Measurements from ENCODE around the gene MAP3K20. TPM values are rescaled to one million over a fixed set of nuclear protein-coding genes. Genes with fewer than 3 reads are reported as not detected.

Gene MAP3K20
- total and polyA plus RNA-seq, 2 donors (not counting 1 experiment from before 2014, with no cell fraction given), result 105 to 138 TPM

- H3K27ac ChIP-seq (ENCODE audit: insufficient read depth, low read length), result no peak overlapping the region
- no peaks in the 10 kb centered on the region for H3K27me3 ChIP-seq (ENCODE audit: control insufficient read depth, insufficient read depth, low read length)
- no peak overlapping the region for H3K9ac ChIP-seq (ENCODE audit: insufficient read depth, low read length)
- no peaks in the 10 kb centered on the region for H3K79me2 ChIP-seq (ENCODE audit: control insufficient read depth, insufficient read depth, low read length)
- H2AFZ ChIP-seq (ENCODE audit: low read length), result no peak overlapping the region
- H3K9me3 ChIP-seq (ENCODE audit: control insufficient read depth, insufficient read depth, low read depth, low read length), result no peaks in the 10 kb centered on the region
- H3K4me1 ChIP-seq (ENCODE audit: control insufficient read depth, extremely low read depth, insufficient read depth, low read length), result no peaks in the 10 kb centered on the region
- TF ChIP-seq, protein P1, sequence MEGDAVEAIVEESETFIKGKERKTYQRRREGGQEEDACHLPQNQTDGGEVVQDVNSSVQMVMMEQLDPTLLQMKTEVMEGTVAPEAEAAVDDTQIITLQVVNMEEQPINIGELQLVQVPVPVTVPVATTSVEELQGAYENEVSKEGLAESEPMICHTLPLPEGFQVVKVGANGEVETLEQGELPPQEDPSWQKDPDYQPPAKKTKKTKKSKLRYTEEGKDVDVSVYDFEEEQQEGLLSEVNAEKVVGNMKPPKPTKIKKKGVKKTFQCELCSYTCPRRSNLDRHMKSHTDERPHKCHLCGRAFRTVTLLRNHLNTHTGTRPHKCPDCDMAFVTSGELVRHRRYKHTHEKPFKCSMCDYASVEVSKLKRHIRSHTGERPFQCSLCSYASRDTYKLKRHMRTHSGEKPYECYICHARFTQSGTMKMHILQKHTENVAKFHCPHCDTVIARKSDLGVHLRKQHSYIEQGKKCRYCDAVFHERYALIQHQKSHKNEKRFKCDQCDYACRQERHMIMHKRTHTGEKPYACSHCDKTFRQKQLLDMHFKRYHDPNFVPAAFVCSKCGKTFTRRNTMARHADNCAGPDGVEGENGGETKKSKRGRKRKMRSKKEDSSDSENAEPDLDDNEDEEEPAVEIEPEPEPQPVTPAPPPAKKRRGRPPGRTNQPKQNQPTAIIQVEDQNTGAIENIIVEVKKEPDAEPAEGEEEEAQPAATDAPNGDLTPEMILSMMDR (conservative IDR thresholded peaks at IDR 0.05 in 1 of 2, IDR thresholded peaks at IDR 0.05 in 1 of 2; ENCODE audit: low read depth in 1 of 2, low read length in 2 of 2), result no peak
- no peak for TF ChIP-seq EZH2 (IDR thresholded peaks at IDR 0.05; ENCODE audit: low read length, missing control alignments)
- H3K4me3 ChIP-seq (replicated peaks in 1 of 4; ENCODE audit: control extremely low read depth in 1 of 4, insufficient read depth in 1 of 4, low read depth in 3 of 4, low read length in 4 of 4), result no peak overlapping the region
- H3K4me2 ChIP-seq (ENCODE audit: extremely low read depth, insufficient read depth, low read length), result no peak overlapping the region
- no peaks in the 10 kb centered on the region for H4K20me1 ChIP-seq (ENCODE audit: control insufficient read depth, extremely low read depth, insufficient read depth, low read length)
- no peak for DNase-seq (ENCODE audit: low read depth in 2 of 2)
- no peaks in the 10 kb centered on the region for H3K36me3 ChIP-seq (ENCODE audit: control insufficient read depth, insufficient read depth, low read length)
These were observed 214.9 kb downstream of the MAP3K20 start for GRCh38 chr2:173290518-173290917.

GRCh38 chr2:173291412-173291811 lies 215.8 kb downstream of the MAP3K20 start:
- H3K4me2 ChIP-seq (ENCODE audit: extremely low read depth, insufficient read depth, low read length), result no peak overlapping the region
- H4K20me1 ChIP-seq (ENCODE audit: control insufficient read depth, extremely low read depth, insufficient read depth, low read length), result no peaks in the 10 kb centered on the region
- H3K79me2 ChIP-seq (ENCODE audit: control insufficient read depth, insufficient read depth, low read length), result no peaks in the 10 kb centered on the region
- TF ChIP-seq, protein P1 (conservative IDR thresholded peaks at IDR 0.05 in 1 of 2, IDR thresholded peaks at IDR 0.05 in 1 of 2; ENCODE audit: low read depth in 1 of 2, low read length in 2 of 2), result no peak
- no peak for TF ChIP-seq EZH2 (IDR thresholded peaks at IDR 0.05; ENCODE audit: low read length, missing control alignments)
- H3K9me3 ChIP-seq (ENCODE audit: control insufficient read depth, insufficient read depth, low read depth, low read length), result no peaks in the 10 kb centered on the region
- no peaks in the 10 kb centered on the region for H3K27me3 ChIP-seq (ENCODE audit: control insufficient read depth, insufficient read depth, low read length)
- no peak overlapping the region for H3K9ac ChIP-seq (ENCODE audit: insufficient read depth, low read length)
- DNase-seq (ENCODE audit: low read depth in 2 of 2), result no peak
- H3K27ac ChIP-seq (ENCODE audit: insufficient read depth, low read length), result no peak overlapping the region
- no peak overlapping the region for H3K4me3 ChIP-seq (replicated peaks in 1 of 4; ENCODE audit: control extremely low read depth in 1 of 4, insufficient read depth in 1 of 4, low read depth in 3 of 4, low read length in 4 of 4)
- no peaks in the 10 kb centered on the region for H3K4me1 ChIP-seq (ENCODE audit: control insufficient read depth, extremely low read depth, insufficient read depth, low read length)
- H2AFZ ChIP-seq (ENCODE audit: low read length), result no peak overlapping the region
- H3K36me3 ChIP-seq (ENCODE audit: control insufficient read depth, insufficient read depth, low read length), result no peaks in the 10 kb centered on the region

DNA sequence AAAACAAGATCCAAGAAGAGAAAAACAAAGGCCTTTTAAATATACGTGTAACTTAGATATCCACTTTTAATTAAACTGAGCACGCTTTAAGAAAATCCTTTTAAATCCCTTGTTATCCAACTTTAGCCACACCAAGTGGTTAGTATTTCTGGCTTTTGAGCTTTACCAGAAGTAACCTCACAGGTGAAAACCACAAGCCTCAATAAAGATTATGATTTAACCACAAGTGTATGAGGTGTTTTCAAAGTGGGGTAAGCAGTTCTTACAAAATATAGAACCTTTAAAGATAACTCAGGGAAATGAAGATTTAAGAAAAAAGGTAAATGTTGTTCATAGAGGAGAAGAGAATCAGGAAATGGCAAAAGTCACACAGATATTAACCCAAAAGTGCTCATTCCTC lies 220.6 kb downstream of the MAP3K20 start:
- Histone ChIP-seq H3K27ac (ENCODE audit: insufficient read depth, low read length) (no peak overlapping the region), H3K9me3 (ENCODE audit: control insufficient read depth, insufficient read depth, low read depth, low read length) (no peaks in the 10 kb centered on the region), H3K36me3 (ENCODE audit: control insufficient read depth, insufficient read depth, low read length) (no peaks in the 10 kb centered on the region), H3K4me1 (ENCODE audit: control insufficient read depth, extremely low read depth, insufficient read depth, low read length) (no peaks in the 10 kb centered on the region), H3K27me3 (ENCODE audit: control insufficient read depth, insufficient read depth, low read length) (no peaks in the 10 kb centered on the region), H4K20me1 (ENCODE audit: control insufficient read depth, extremely low read depth, insufficient read depth, low read length) (no peaks in the 10 kb centered on the region), H3K79me2 (ENCODE audit: control insufficient read depth, insufficient read depth, low read length) (no peaks in the 10 kb centered on the region), H3K4me2 (ENCODE audit: extremely low read depth, insufficient read depth, low read length) (no peak overlapping the region), H3K4me3 (replicated peaks in 1 of 4; ENCODE audit: control extremely low read depth in 1 of 4, insufficient read depth in 1 of 4, low read depth in 3 of 4, low read length in 4 of 4) (no peak overlapping the region), H2AFZ (ENCODE audit: low read length) (no peak overlapping the region), H3K9ac (ENCODE audit: insufficient read depth, low read length) (no peak overlapping the region)
- TF ChIP-seq, protein P1 (conservative IDR thresholded peaks at IDR 0.05 in 1 of 2, IDR thresholded peaks at IDR 0.05 in 1 of 2; ENCODE audit: low read depth in 1 of 2, low read length in 2 of 2), result no peak
- no peak for DNase-seq (ENCODE audit: low read depth in 2 of 2)
